H1 (cell line): Measurements from ENCODE around the gene KCNMB2. TPM values are rescaled to one million over a fixed set of nuclear protein-coding genes. Genes with fewer than 3 reads are reported as not detected.

ENCODE experiments used
- CTCF ChIA-PET: fragments of 300-600 bp; sonication (Branson Sonifier 250); formaldehyde crosslinking; loops from one replicate; lab custom pipeline; 2021; ENCODE audit not compliant: partially characterized antibody; lab: Charles Lee
- POLR2A ChIA-PET: fragments of 300-600 bp; sonication (Branson Sonifier 250); formaldehyde crosslinking; loops from one replicate; lab custom pipeline; 2021; ENCODE audit warnings: inconsistent platforms; ENCODE audit not compliant: partially characterized antibody; lab: Charles Lee
- DNase-seq, 2 experiments: peaks; one replicate each; pipeline versions ENCODE4 v3.0.0 to v3.0.0-alpha.2; 2010 to 2022; ENCODE audit warnings: low spot score in 2 of 2, low read depth in 1 of 2, mixed read lengths in 1 of 2
- FAIRE-seq: peaks from 2 replicates; lab custom pipeline; 2011; peaks lifted over from hg19 to GRCh38; lab: Jason Lieb, UNC
- H2AFZ ChIP-seq: 2 replicates; pipeline ENCODE4 v1.8.1; 2012; ENCODE audit warnings: low read length, inconsistent platforms
- H2AK5ac ChIP-seq: 2 replicates; pipeline ENCODE4 v1.6.1; 2013; ENCODE audit warnings: low read depth, low read length
- H2BK120ac ChIP-seq: replicated peaks from 2 replicates; pipeline ENCODE3; 2013; ENCODE audit warnings: low read depth, low read length, inconsistent platforms
- H2BK12ac ChIP-seq: 2 replicates; pipeline ENCODE4 v1.6.1; 2013; ENCODE audit warnings: low read depth, low read length
- H2BK15ac ChIP-seq: 2 replicates; pipeline ENCODE4 v1.6.1; 2013; ENCODE audit warnings: low read length
- H2BK20ac ChIP-seq: 2 replicates; pipeline ENCODE4 v1.6.1; 2013; ENCODE audit warnings: low read length
- H2BK5ac ChIP-seq: 2 replicates; pipeline ENCODE4 v1.6.1; 2013; ENCODE audit warnings: low read depth, low read length
- H3K14ac ChIP-seq: 2 replicates; pipeline ENCODE4 v1.6.1; 2013; ENCODE audit warnings: inconsistent platforms; ENCODE audit not compliant: insufficient read length
- H3K18ac ChIP-seq: 2 replicates; pipeline ENCODE4 v1.6.1; 2013; ENCODE audit warnings: low read length; ENCODE audit errors: extremely low read depth
- H3K23ac ChIP-seq: 2 replicates; pipeline ENCODE4 v1.6.1; 2013; ENCODE audit warnings: inconsistent platforms; ENCODE audit not compliant: insufficient read length
- H3K23me2 ChIP-seq: 2 replicates; pipeline ENCODE4 v1.6.1; 2013; ENCODE audit warnings: low read depth, low read length
- H3K27ac ChIP-seq: 2 replicates; pipeline ENCODE4 v1.6.1; 2011; ENCODE audit warnings: low read depth, low read length, inconsistent platforms
- H3K27me3 ChIP-seq, 4 experiments: replicated peaks in 1 of 4; 1 replicate in 1 of 4; 2 replicates in 3 of 4; pipeline versions ENCODE4 v1.6.1 to v1.8.1; 2011 to 2013; ENCODE audit warnings: low read length in 3 of 4, mild to moderate bottlenecking in 3 of 4, inconsistent platforms in 2 of 4, mixed read lengths in 2 of 4, moderate library complexity in 1 of 4; ENCODE audit not compliant: control insufficient read depth in 3 of 4, insufficient read depth in 3 of 4; ENCODE audit errors: extremely low read depth in 1 of 4
- H3K36me3 ChIP-seq, 4 experiments: 2 replicates each; pipeline versions ENCODE4 v1.6.1 to v1.8.1; 2011 to 2013; ENCODE audit warnings: mild to moderate bottlenecking in 4 of 4, low read length in 3 of 4, moderate library complexity in 2 of 4, control low read depth in 1 of 4, inconsistent platforms in 1 of 4; ENCODE audit not compliant: insufficient read depth in 4 of 4, control insufficient read depth in 2 of 4
- H3K4ac ChIP-seq: replicated peaks from 2 replicates; pipeline ENCODE3; 2013; ENCODE audit warnings: low read length, low read depth, mixed read lengths, inconsistent platforms; ENCODE audit not compliant: insufficient read length
- H3K4me1 ChIP-seq, 4 experiments: replicated peaks in 1 of 4; 1 replicate in 1 of 4; 2 replicates in 3 of 4; pipeline versions ENCODE4 v1.6.1 to v1.8.1; 2011 to 2013; ENCODE audit warnings: low read length in 3 of 4, inconsistent platforms in 2 of 4, mixed read lengths in 1 of 4; ENCODE audit not compliant: insufficient read depth in 4 of 4, control insufficient read depth in 3 of 4
- H3K4me2 ChIP-seq, 2 experiments: 2 replicates each; pipeline versions ENCODE4 v1.6.1 to v1.8.1; 2011 to 2013; ENCODE audit warnings: low read depth in 2 of 2, low read length in 2 of 2, control low read depth in 1 of 2, inconsistent platforms in 1 of 2, mild to moderate bottlenecking in 1 of 2; ENCODE audit not compliant: insufficient read depth in 1 of 2
- H3K4me3 ChIP-seq, 4 experiments: fragments of 200-600, 300-600 bp in 1 of 4; sonication (generic), shearing (Covaris generic), sonication (Bioruptor Twin) in 1 of 4; 2 replicates each; pipeline versions ENCODE4 v1.5.1 to v1.8.1; 2011 to 2016; ENCODE audit warnings: low read length in 4 of 4, low read depth in 3 of 4, control low read depth in 2 of 4, inconsistent platforms in 2 of 4, mild to moderate bottlenecking in 2 of 4, mixed read lengths in 1 of 4, moderate library complexity in 1 of 4; ENCODE audit not compliant: insufficient read depth in 2 of 4; ENCODE audit errors: extremely low read depth in 1 of 4
- H3K56ac ChIP-seq: replicated peaks from 2 replicates; pipeline ENCODE3; 2013; ENCODE audit warnings: low read depth, mild to moderate bottlenecking, mixed read lengths, low read length, inconsistent platforms; ENCODE audit not compliant: insufficient read length
- H3K79me1 ChIP-seq: 2 replicates; pipeline ENCODE4 v1.6.1; 2013; ENCODE audit warnings: low read depth, low read length, control low read depth
- H3K79me2 ChIP-seq, 2 experiments: 2 replicates each; pipeline versions ENCODE4 v1.6.1 to v1.8.1; 2012 to 2013; ENCODE audit warnings: low read length in 2 of 2, mild to moderate bottlenecking in 2 of 2, inconsistent platforms in 1 of 2; ENCODE audit not compliant: insufficient read depth in 2 of 2, control insufficient read depth in 1 of 2
- H3K9ac ChIP-seq, 4 experiments: replicated peaks in 1 of 4; 1 replicate in 1 of 4; 2 replicates in 3 of 4; pipeline versions ENCODE4 v1.6.1 to v1.8.1; 2011 to 2013; ENCODE audit warnings: low read depth in 3 of 4, low read length in 3 of 4, control low read depth in 2 of 4, mild to moderate bottlenecking in 2 of 4, moderate library complexity in 2 of 4, inconsistent platforms in 1 of 4; ENCODE audit errors: extremely low read depth in 1 of 4
- H3K9me3 ChIP-seq, 2 experiments: 2 replicates each; pipeline versions ENCODE4 v1.6.1 to v1.8.1; 2012 to 2013; ENCODE audit warnings: mild to moderate bottlenecking in 2 of 2, moderate library complexity in 2 of 2, control low read depth in 1 of 2, inconsistent platforms in 1 of 2, low read depth in 1 of 2, low read length in 1 of 2, mixed read lengths in 1 of 2; ENCODE audit not compliant: insufficient read depth in 2 of 2
- H4K20me1 ChIP-seq, 2 experiments: replicated peaks in 1 of 2; 2 replicates each; pipeline versions ENCODE3 to v1.8.1; 2011 to 2013; ENCODE audit warnings: inconsistent platforms in 2 of 2, low read length in 2 of 2, mild to moderate bottlenecking in 1 of 2; ENCODE audit not compliant: insufficient read depth in 2 of 2, control insufficient read depth in 1 of 2
- H4K5ac ChIP-seq: 2 replicates; pipeline ENCODE4 v1.6.1; 2013; ENCODE audit warnings: low read length, low read depth, mixed read lengths, inconsistent platforms; ENCODE audit not compliant: insufficient read length
- H4K8ac ChIP-seq: 2 replicates; pipeline ENCODE4 v1.8.0; 2013; ENCODE audit warnings: mild to moderate bottlenecking, moderate library complexity, low read length, inconsistent platforms; ENCODE audit not compliant: insufficient read depth; ENCODE audit errors: extremely low read depth
- H4K91ac ChIP-seq: replicated peaks from 2 replicates; pipeline ENCODE3; 2013; ENCODE audit warnings: low read length, mixed read lengths, inconsistent platforms; ENCODE audit not compliant: insufficient read length
- EZH2 ChIP-seq: fragments of 200-600 bp; sonication (generic); IDR thresholded peaks from 2 replicates; pipeline ENCODE4 v1.7.1; 2012; ENCODE audit warnings: low read depth, mild to moderate bottlenecking, moderate library complexity, low read length, inconsistent platforms; ENCODE audit not compliant: severe bottlenecking
- GTF2F1 ChIP-seq: IDR thresholded peaks from 2 replicates; pipeline ENCODE4 v1.6.1; 2012; ENCODE audit warnings: low read depth, low read length, improper control_type of control experiment, borderline replicate concordance
- PHF8 ChIP-seq: fragments of 200-600 bp; sonication (generic); conservative IDR thresholded peaks from 2 replicates; pipeline ENCODE4 v1.7.1; 2012; ENCODE audit warnings: low read depth, mild to moderate bottlenecking, inconsistent platforms, low read length, moderate library complexity
- POU5F1 ChIP-seq: IDR thresholded peaks from 2 replicates; pipeline ENCODE4 v1.6.1; 2011; ENCODE audit warnings: low read depth, mild to moderate bottlenecking, low read length, moderate library complexity
- YY1 ChIP-seq: IDR thresholded peaks from 2 replicates; pipeline ENCODE4 v1.6.1; 2011; ENCODE audit warnings: low read depth, mild to moderate bottlenecking, low read length
- WGBS, 2 experiments: shearing (Covaris generic) in 1 of 2; methylation state at CpG; one replicate each; pipeline versions ENCODE4 v1.1.6 to v1.1.7; 2013 to 2015; ENCODE audit warnings: low lambda C conversion rate in 2 of 2, mixed read lengths in 2 of 2, inconsistent platforms in 1 of 2, low coverage in 1 of 2, missing lambda C conversion rate in 1 of 2; ENCODE audit not compliant: insufficient replicate concordance in 2 of 2, insufficient coverage in 1 of 2, insufficient read length in 1 of 2; ENCODE audit errors: extremely low coverage in 1 of 2, missing lambda C conversion rate in 1 of 2; 5-methylcytosine and 5-hydroxymethylcytosine counted together
- polyA plus RNA-seq, 7 experiments: library from polyadenylated mRNA; depleted of rRNA in 3 of 7; stranded (reverse) in 5 of 7; unstranded in 2 of 7; fragments of >200 nt in 5 of 7; fragments of 200-250 nt in 2 of 7; gene quantifications; 1 replicate in 5 of 7; 2 replicates in 1 of 7; 4 replicates in 1 of 7; pipeline versions ENCODE4 v1.2.1 to v1.2.3, GENCODE V29; 2011 to 2013; ENCODE audit warnings: missing spikeins in 2 of 7, mixed read lengths in 2 of 7
- total RNA-seq: library from RNA; stranded (reverse); fragmentation: NEBNext Ultra II Directional; extraction: Animal tissue kit (Norgen Biotek cat#: 25700); gene quantifications from 2 replicates; pipeline ENCODE4 v1.2.1, GENCODE V29; 2021

KCNMB2 gene
- total and polyA plus RNA-seq, 2 of the 8 experiments (the other 6 are each of a cell fraction or from before 2014, with no cell fraction given), result not detected

- Histone ChIP-seq H2BK20ac (no peak overlapping the region), H3K9ac (no peak overlapping the region), H2BK12ac (no peak overlapping the region), H3K36me3 (no peaks in the 10 kb centered on the region), H4K8ac (no peak overlapping the region), H3K79me2 (no peaks in the 10 kb centered on the region), H2AK5ac (no peak overlapping the region), H3K9me3 (no peaks in the 10 kb centered on the region), H3K23ac (no peak overlapping the region), H4K20me1 (no peaks in the 10 kb centered on the region), H3K79me1 (no peaks in the 10 kb centered on the region), H3K4me2 (no peak overlapping the region), H3K4ac (no peak overlapping the region), H3K27me3 (no peaks in the 10 kb centered on the region), H3K27ac (no peak overlapping the region), H3K23me2 (no peaks in the 10 kb centered on the region), H4K5ac (no peak overlapping the region), H4K91ac (no peak overlapping the region), H2AFZ (no peak overlapping the region), H2BK120ac (no peak overlapping the region), H2BK15ac (no peak overlapping the region), H2BK5ac (no peak overlapping the region), H3K4me1 (no peaks in the 10 kb centered on the region), H3K18ac (no peak overlapping the region), H3K14ac (no peak overlapping the region), H3K4me3 (no peak overlapping the region), H3K56ac (no peak overlapping the region)
- ChIA-PET CTCF (no interaction called here), POLR2A (no interaction called here)
- TF ChIP-seq EZH2 (no peak), YY1 (no peak), PHF8 (no peak), GTF2F1 (no peak), POU5F1 (no peak)
- 92% methylated on average over 2 of the region's 2 CpGs; no CpG with 5 or more reads in 1 of the 2 experiments for WGBS, 2 experiments
- DNase-seq, result no peak
- no peak for FAIRE-seq
Measured at GRCh38 chr3:178741020-178741419, 204.8 kb downstream of the KCNMB2 start.
